Epithelial cell of proximal tubule (primary cell): ENCODE measurements around the gene EDDM13. TPM values are rescaled to one million over a fixed set of nuclear protein-coding genes. Genes with fewer than 3 reads are reported as not detected.

Experiments
- DNase-seq: peaks from one replicate; pipeline ENCODE4 v3.0.0-alpha.2; 2011; ENCODE audit warnings: low read depth
- H3K4me3 ChIP-seq: 2 replicates; pipeline ENCODE4 v1.5.1; 2011; ENCODE audit warnings: low read depth, mild to moderate bottlenecking, low read length
- CTCF ChIP-seq: conservative IDR thresholded peaks from 2 replicates; pipeline ENCODE4 v1.5.1; 2012; ENCODE audit warnings: low read depth, mild to moderate bottlenecking, low read length
- total RNA-seq: library from RNA; depleted of rRNA; stranded (reverse); fragments of >200 nt; gene quantifications from 2 replicates; pipeline ENCODE4 v1.2.3, GENCODE V29; 2015

The EDDM13 gene
- total RNA-seq, 1 donor from 2014 or later, result not detected

- no peak for TF ChIP-seq CTCF
- DNase-seq, result no peak
- no peak overlapping the region for H3K4me3 ChIP-seq
Measured at GRCh38 chr19:56347163-56347778, 74.7 kb downstream of the EDDM13 start.

- no peak overlapping the region for H3K4me3 ChIP-seq
- no peak for DNase-seq
- peak; percentile 32 for TF ChIP-seq CTCF
Measured at GRCh38 chr19:56348289-56348877, 75.8 kb downstream of the EDDM13 start.

- no peak for DNase-seq
- peak; percentile 86 for TF ChIP-seq CTCF
- no peak overlapping the region for H3K4me3 ChIP-seq
Measured at GRCh38 chr19:56350416-56351045, 78.0 kb downstream of the EDDM13 start.

GRCh38 chr19:56351208-56351607 lies 78.7 kb downstream of the EDDM13 start:
- no peak overlapping the region for H3K4me3 ChIP-seq
- DNase-seq, result no peak
- no peak for TF ChIP-seq CTCF

GRCh38 chr19:56355517-56355916 lies 83.0 kb downstream of the EDDM13 start:
- no peak for TF ChIP-seq CTCF
- no peak for DNase-seq

GRCh38 chr19:56356944-56357343 lies 84.4 kb downstream of the EDDM13 start:
- no peak overlapping the region for H3K4me3 ChIP-seq
- no peak for DNase-seq
- TF ChIP-seq CTCF, result no peak

More at GRCh38 chr19:56355517-56355916, 83.0 kb downstream of the EDDM13 start:
- H3K4me3 ChIP-seq, result no peak overlapping the region

Other genes starting within 250 kb of the EDDM13 start
- 19.6 and 23.4 TPM in 2 replicates for gene ZNF787, start 151.5 kb upstream of the EDDM13 start, total RNA-seq
- gene ZNF444, start 131.5 kb upstream of the EDDM13 start, total RNA-seq, result 32.5 and 40.2 TPM in 2 replicates
- gene GALP, start 96.7 kb upstream of the EDDM13 start, total RNA-seq, result not detected in 2 replicates
- not detected in 2 replicates for gene ZSCAN5B, start 75.0 kb upstream of the EDDM13 start, total RNA-seq
- not detected in 2 replicates for gene ZSCAN5C, start 70.5 kb upstream of the EDDM13 start, total RNA-seq
- 1.4 and 5.4 TPM in 2 replicates for gene ZSCAN5A, start 42.1 kb downstream of the EDDM13 start, total RNA-seq
- 1.6 and 2.5 TPM in 2 replicates for gene ZNF582, start 120.8 kb downstream of the EDDM13 start, total RNA-seq
- gene ZNF583, start 131.6 kb downstream of the EDDM13 start, total RNA-seq, result 0.75 and 2.7 TPM in 2 replicates
- gene ZNF667, start 204.6 kb downstream of the EDDM13 start, total RNA-seq, result 3.0 and 6.1 TPM in 2 replicates
- 0.69 and 1.0 TPM in 2 replicates for gene ZNF471, start 235.1 kb downstream of the EDDM13 start, total RNA-seq